ENCODE data around the gene YPEL3.

GRCh38 chr16:30104090-30104489 is 8.1 kb upstream of the YPEL3 start:
- TF ChIP-seq GATA2 (IDR thresholded peaks at IDR 0.05; ENCODE audit: low read depth, low read length) (no peak), GATA3 (IDR thresholded peaks at IDR 0.05; ENCODE audit: low read depth, low read length) (no peak)

Measured in SH-SY5Y (cell line).